Measurements from ENCODE around the gene JAGN1. TPM values are rescaled to one million over a fixed set of nuclear protein-coding genes. Genes with fewer than 3 reads are reported as not detected.
A peak's percentile ranks its signal among the peaks of the same experiment; 100 is the strongest.
"Not testable (repeated sequence)": the region's sequence is repeated elsewhere in the genome, so short reads cannot be mapped to it uniquely, and the experiment has no call there.

Gene JAGN1
- total and polyA plus RNA-seq, 2 donors, result 24.2 to 37.5 TPM

- H3K27me3 ChIP-seq (ENCODE audit: control insufficient read depth in 2 of 2, insufficient read depth in 1 of 2, low read length in 1 of 2), result peaks cover 0 to 25% of the 10 kb centered on the region in 2 donors
- H3K36me3 ChIP-seq (ENCODE audit: control insufficient read depth in 2 of 2, insufficient read depth in 2 of 2, low read length in 1 of 2), result no peaks in the 10 kb centered on the region
- no peaks in the 10 kb centered on the region for H3K9me3 ChIP-seq (ENCODE audit: control insufficient read depth in 2 of 2, insufficient read depth in 1 of 2, low read length in 1 of 2)
- peak overlapping the region in 1 of 2 donors; percentile 21 for H3K4me3 ChIP-seq (ENCODE audit: low read length in 2 of 2)
- H3K27ac ChIP-seq (ENCODE audit: low read depth in 1 of 2, low read length in 1 of 2), result no peak overlapping the region
- DNase-seq (ENCODE audit: low read depth in 6 of 9, low spot score in 9 of 9), result no peak
- peaks cover 0 to 3% of the 10 kb centered on the region in 2 donors for H3K4me1 ChIP-seq (ENCODE audit: control insufficient read depth in 2 of 2, insufficient read depth in 2 of 2, low read length in 2 of 2)
- 87% methylated on average over 22 of the region's 22 CpGs for WGBS
These were observed 27.2 kb upstream of the JAGN1 start for GRCh38 chr3:9863058-9863772.

DNA sequence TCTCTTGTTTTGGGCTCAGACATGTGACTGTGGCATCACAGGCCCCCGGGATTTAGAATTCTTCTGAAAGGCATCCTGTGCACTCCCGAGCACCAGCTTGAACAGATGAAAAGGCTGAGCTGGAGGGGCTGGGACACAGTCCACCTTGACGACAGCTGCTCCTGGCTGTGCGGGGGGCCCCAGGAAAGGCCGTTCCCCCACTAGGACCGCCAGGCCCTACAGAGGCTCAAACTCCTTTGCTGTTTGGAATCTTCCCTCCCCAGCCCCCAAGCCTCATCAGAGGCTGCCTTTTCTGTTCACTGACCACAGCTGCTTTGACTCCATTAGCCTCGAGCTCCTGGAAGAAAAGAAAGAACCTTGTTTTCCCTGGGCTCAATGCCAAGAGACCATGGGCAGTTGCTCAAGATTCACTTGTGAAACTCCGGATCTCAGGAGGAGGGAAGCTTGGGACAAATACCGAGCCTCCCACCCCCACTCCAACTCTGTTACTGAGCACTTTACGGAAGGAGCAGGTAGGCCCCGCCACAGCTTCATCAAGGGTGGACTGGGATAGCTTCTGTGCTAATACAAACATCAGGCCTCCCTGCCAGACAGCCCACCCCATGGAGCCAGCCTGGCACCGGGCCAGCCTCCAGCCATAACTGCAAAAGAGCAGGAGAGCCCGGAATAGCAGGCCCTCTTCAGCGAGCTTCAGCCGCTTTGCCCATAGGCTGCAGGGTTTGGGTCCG, 26.0 kb upstream of the JAGN1 start:
- Histone ChIP-seq H3K9me3 (ENCODE audit: control insufficient read depth in 2 of 2, insufficient read depth in 1 of 2, low read length in 1 of 2) (no peaks in the 10 kb centered on the region), H3K27me3 (ENCODE audit: control insufficient read depth in 2 of 2, insufficient read depth in 1 of 2, low read length in 1 of 2) (peaks cover 0 to 25% of the 10 kb centered on the region in 2 donors), H3K36me3 (ENCODE audit: control insufficient read depth in 2 of 2, insufficient read depth in 2 of 2, low read length in 1 of 2) (no peaks in the 10 kb centered on the region), H3K27ac (ENCODE audit: low read depth in 1 of 2, low read length in 1 of 2) (no peak overlapping the region), H3K4me3 (ENCODE audit: low read length in 2 of 2) (no peak overlapping the region), H3K4me1 (ENCODE audit: control insufficient read depth in 2 of 2, insufficient read depth in 2 of 2, low read length in 2 of 2) (peaks cover 0 to 3% of the 10 kb centered on the region in 2 donors)
- 90% methylated on average over 16 of the region's 16 CpGs for WGBS
- no peak for DNase-seq (ENCODE audit: low read depth in 6 of 9, low spot score in 9 of 9)

- H3K27me3 ChIP-seq (ENCODE audit: control insufficient read depth in 2 of 2, insufficient read depth in 1 of 2, low read length in 1 of 2), result peaks cover 0 to 25% of the 10 kb centered on the region in 2 donors
- H3K36me3 ChIP-seq (ENCODE audit: control insufficient read depth in 2 of 2, insufficient read depth in 2 of 2, low read length in 1 of 2); H3K4me3 ChIP-seq (ENCODE audit: low read length in 2 of 2); H3K4me1 ChIP-seq (ENCODE audit: control insufficient read depth in 2 of 2, insufficient read depth in 2 of 2, low read length in 2 of 2); H3K27ac ChIP-seq (ENCODE audit: low read depth in 1 of 2, low read length in 1 of 2); DNase-seq (ENCODE audit: low read depth in 6 of 9, low spot score in 9 of 9); H3K9me3 ChIP-seq (ENCODE audit: control insufficient read depth in 2 of 2, insufficient read depth in 1 of 2, low read length in 1 of 2): not testable (repeated sequence)
- WGBS, result 96% methylated on average over 10 of the region's 10 CpGs
These were observed 25.2 kb upstream of the JAGN1 start for GRCh38 chr3:9865125-9865637.

DNA sequence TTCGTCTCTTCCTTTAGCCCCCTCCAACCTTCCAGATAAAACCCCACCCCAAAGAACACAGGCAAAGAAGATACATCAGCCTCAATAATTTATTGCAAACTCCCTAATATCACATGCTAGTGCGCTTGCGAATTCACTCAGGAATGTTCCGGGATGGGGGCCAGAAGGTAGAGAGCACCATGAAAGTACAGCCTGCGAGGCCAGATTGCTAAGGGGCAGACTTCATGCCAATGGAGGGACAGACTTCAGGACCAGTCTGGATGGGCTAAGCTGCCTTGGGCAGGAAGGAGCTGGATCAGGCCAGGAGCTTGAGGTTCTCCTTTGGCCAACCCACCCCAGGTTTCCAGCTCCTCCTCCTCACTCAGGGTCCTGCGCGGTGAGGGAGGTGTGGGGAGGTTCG, 23.8 kb upstream of the JAGN1 start:
- peaks cover 0 to 20% of the 10 kb centered on the region in 2 donors for H3K27me3 ChIP-seq (ENCODE audit: control insufficient read depth in 2 of 2, insufficient read depth in 1 of 2, low read length in 1 of 2)
- no peak overlapping the region for H3K4me3 ChIP-seq (ENCODE audit: low read length in 2 of 2)
- H3K9me3 ChIP-seq (ENCODE audit: control insufficient read depth in 2 of 2, insufficient read depth in 1 of 2, low read length in 1 of 2), result no peaks in the 10 kb centered on the region
- H3K36me3 ChIP-seq (ENCODE audit: control insufficient read depth in 2 of 2, insufficient read depth in 2 of 2, low read length in 1 of 2), result no peaks in the 10 kb centered on the region
- no peak overlapping the region for H3K27ac ChIP-seq (ENCODE audit: low read depth in 1 of 2, low read length in 1 of 2)
- H3K4me1 ChIP-seq (ENCODE audit: control insufficient read depth in 2 of 2, insufficient read depth in 2 of 2, low read length in 2 of 2), result peaks cover 0 to 3% of the 10 kb centered on the region in 2 donors
- 98% methylated on average over 8 of the region's 8 CpGs for whole genome bisulfite sequencing
- no peak for DNase-seq (ENCODE audit: low read depth in 6 of 9, low spot score in 9 of 9)

DNA sequence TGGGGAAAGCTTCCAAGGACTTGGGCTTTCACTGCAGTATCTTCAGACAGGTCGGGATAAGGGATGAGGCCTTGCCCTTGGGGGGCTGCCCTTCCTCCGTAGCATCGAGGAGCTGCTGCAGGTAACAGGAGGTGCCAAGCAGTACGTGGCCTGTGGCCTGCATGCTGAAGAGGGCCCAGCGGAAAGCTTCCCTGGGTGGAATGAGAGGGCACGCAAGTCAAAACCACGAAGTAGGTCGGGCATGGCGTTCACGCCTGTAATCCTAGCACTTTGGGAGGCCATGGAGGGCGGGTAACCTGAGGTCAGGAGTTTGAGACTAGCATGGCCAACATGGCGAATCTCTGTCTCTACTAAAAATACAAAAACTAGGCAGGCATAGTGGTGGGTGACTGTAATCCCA, 23.3 kb upstream of the JAGN1 start:
- H3K4me3 ChIP-seq (ENCODE audit: low read length in 2 of 2), result no peak overlapping the region
- no peaks in the 10 kb centered on the region for H3K9me3 ChIP-seq (ENCODE audit: control insufficient read depth in 2 of 2, insufficient read depth in 1 of 2, low read length in 1 of 2)
- H3K27me3 ChIP-seq (ENCODE audit: control insufficient read depth in 2 of 2, insufficient read depth in 1 of 2, low read length in 1 of 2), result peaks cover 0 to 16% of the 10 kb centered on the region in 2 donors
- H3K36me3 ChIP-seq (ENCODE audit: control insufficient read depth in 2 of 2, insufficient read depth in 2 of 2, low read length in 1 of 2), result no peaks in the 10 kb centered on the region
- WGBS, result 93% methylated on average over 12 of the region's 12 CpGs
- H3K4me1 ChIP-seq (ENCODE audit: control insufficient read depth in 2 of 2, insufficient read depth in 2 of 2, low read length in 2 of 2), result peaks cover 0 to 3% of the 10 kb centered on the region in 2 donors
- H3K27ac ChIP-seq (ENCODE audit: low read depth in 1 of 2, low read length in 1 of 2), result no peak overlapping the region
- no peak for DNase-seq (ENCODE audit: low read depth in 6 of 9, low spot score in 9 of 9)

DNA sequence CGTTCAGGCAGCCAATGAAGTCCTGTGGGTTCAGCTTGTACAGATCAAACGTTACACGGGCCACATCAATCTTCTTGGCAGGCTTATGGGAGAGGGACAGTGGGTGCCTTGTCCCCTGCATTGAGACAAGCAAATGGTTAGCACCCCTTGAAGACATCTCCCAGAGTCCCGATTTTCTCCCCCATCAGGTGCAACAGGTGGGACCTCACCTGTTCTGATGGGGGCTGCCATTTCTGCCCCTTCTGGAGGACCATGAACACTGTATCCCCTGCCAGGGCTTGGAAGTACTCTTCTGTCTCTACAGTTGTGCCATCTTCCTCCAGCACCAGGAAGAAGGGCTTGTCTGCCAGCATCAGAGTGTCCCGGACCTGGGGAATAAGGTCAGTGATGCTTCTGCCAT, 20.5 kb upstream of the JAGN1 start:
- Histone ChIP-seq H3K27me3 (ENCODE audit: control insufficient read depth in 2 of 2, insufficient read depth in 1 of 2, low read length in 1 of 2) (no peaks in the 10 kb centered on the region), H3K27ac (ENCODE audit: low read depth in 1 of 2, low read length in 1 of 2) (no peak overlapping the region), H3K36me3 (ENCODE audit: control insufficient read depth in 2 of 2, insufficient read depth in 2 of 2, low read length in 1 of 2) (no peaks in the 10 kb centered on the region), H3K4me3 (ENCODE audit: low read length in 2 of 2) (no peak overlapping the region), H3K4me1 (ENCODE audit: control insufficient read depth in 2 of 2, insufficient read depth in 2 of 2, low read length in 2 of 2) (no peaks in the 10 kb centered on the region), H3K9me3 (ENCODE audit: control insufficient read depth in 2 of 2, insufficient read depth in 1 of 2, low read length in 1 of 2) (no peaks in the 10 kb centered on the region)
- no peak for DNase-seq (ENCODE audit: low read depth in 6 of 9, low spot score in 9 of 9)
- 96% methylated on average over 5 of the region's 5 CpGs for WGBS

GRCh38 chr3:9870978-9871377, 19.4 kb upstream of the JAGN1 start:
- DNase-seq (ENCODE audit: low read depth in 6 of 9, low spot score in 9 of 9), result no peak
- no peaks in the 10 kb centered on the region for H3K27me3 ChIP-seq (ENCODE audit: control insufficient read depth in 2 of 2, insufficient read depth in 1 of 2, low read length in 1 of 2)
- WGBS, result 53% methylated on average over 1 of the region's 1 CpG
- no peak overlapping the region for H3K4me3 ChIP-seq (ENCODE audit: low read length in 2 of 2)
- no peaks in the 10 kb centered on the region for H3K9me3 ChIP-seq (ENCODE audit: control insufficient read depth in 2 of 2, insufficient read depth in 1 of 2, low read length in 1 of 2)
- no peaks in the 10 kb centered on the region for H3K36me3 ChIP-seq (ENCODE audit: control insufficient read depth in 2 of 2, insufficient read depth in 2 of 2, low read length in 1 of 2)
- H3K4me1 ChIP-seq (ENCODE audit: control insufficient read depth in 2 of 2, insufficient read depth in 2 of 2, low read length in 2 of 2), result no peaks in the 10 kb centered on the region
- no peak overlapping the region for H3K27ac ChIP-seq (ENCODE audit: low read depth in 1 of 2, low read length in 1 of 2)

DNA sequence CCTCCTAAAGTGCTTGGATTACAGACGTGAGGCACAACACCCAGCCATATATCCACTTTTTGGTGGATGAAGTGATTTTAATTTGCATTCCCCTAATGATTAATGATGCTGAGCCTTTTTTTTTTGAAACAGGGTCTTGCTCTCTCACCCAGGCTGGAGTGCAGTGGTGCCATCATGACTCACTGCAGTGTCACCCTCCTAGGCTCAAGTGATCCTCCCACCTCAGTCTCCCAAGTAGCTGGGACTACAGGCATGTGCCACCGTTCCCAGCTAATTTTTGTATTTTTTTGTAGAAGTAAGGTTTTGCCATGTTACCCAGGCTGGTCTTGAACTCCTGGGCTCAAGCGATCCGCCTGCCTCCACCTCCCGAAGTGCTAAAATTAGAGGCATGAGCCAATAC, 18.3 kb upstream of the JAGN1 start:
- H3K4me3 ChIP-seq (ENCODE audit: low read length in 2 of 2); H3K36me3 ChIP-seq (ENCODE audit: control insufficient read depth in 2 of 2, insufficient read depth in 2 of 2, low read length in 1 of 2); H3K27ac ChIP-seq (ENCODE audit: low read depth in 1 of 2, low read length in 1 of 2); H3K27me3 ChIP-seq (ENCODE audit: control insufficient read depth in 2 of 2, insufficient read depth in 1 of 2, low read length in 1 of 2); H3K4me1 ChIP-seq (ENCODE audit: control insufficient read depth in 2 of 2, insufficient read depth in 2 of 2, low read length in 2 of 2); H3K9me3 ChIP-seq (ENCODE audit: control insufficient read depth in 2 of 2, insufficient read depth in 1 of 2, low read length in 1 of 2); DNase-seq (ENCODE audit: low read depth in 6 of 9, low spot score in 9 of 9): not testable (repeated sequence)
- WGBS, result 98% methylated on average over 5 of the region's 5 CpGs

- no peak overlapping the region for H3K27ac ChIP-seq (ENCODE audit: low read depth in 1 of 2, low read length in 1 of 2)
- no peaks in the 10 kb centered on the region for H3K4me1 ChIP-seq (ENCODE audit: control insufficient read depth in 2 of 2, insufficient read depth in 2 of 2, low read length in 2 of 2)
- no peaks in the 10 kb centered on the region for H3K9me3 ChIP-seq (ENCODE audit: control insufficient read depth in 2 of 2, insufficient read depth in 1 of 2, low read length in 1 of 2)
- DNase-seq (ENCODE audit: low read depth in 6 of 9, low spot score in 9 of 9), result no peak
- H3K36me3 ChIP-seq (ENCODE audit: control insufficient read depth in 2 of 2, insufficient read depth in 2 of 2, low read length in 1 of 2), result no peaks in the 10 kb centered on the region
- no peak overlapping the region for H3K4me3 ChIP-seq (ENCODE audit: low read length in 2 of 2)
- H3K27me3 ChIP-seq (ENCODE audit: control insufficient read depth in 2 of 2, insufficient read depth in 1 of 2, low read length in 1 of 2), result no peaks in the 10 kb centered on the region
These were observed 15.0 kb upstream of the JAGN1 start for GRCh38 chr3:9875448-9875847.
